Type B pancreatic cell (in vitro differentiated cells): Measurements from ENCODE around the gene PCGF1. TPM values are rescaled to one million over a fixed set of nuclear protein-coding genes. Genes with fewer than 3 reads are reported as not detected.
A peak's percentile ranks its signal among the peaks of the same experiment; 100 is the strongest.

Source experiments
- DNase-seq: peaks from one replicate; pipeline ENCODE4 v3.0.0; 2021; ENCODE audit warnings: mixed read lengths; ENCODE audit not compliant: unreplicated experiment; ENCODE audit errors: extremely low spot score
- H3K27ac Mint-ChIP-seq: 2 replicates; pipeline ENCODE4 v1.8.0; 2021; ENCODE audit warnings: mild to moderate bottlenecking, mixed read lengths
- H3K27me3 Mint-ChIP-seq: 2 replicates; pipeline ENCODE4 v1.8.0; 2021; ENCODE audit warnings: mixed read lengths
- H3K36me3 Mint-ChIP-seq: 2 replicates; pipeline ENCODE4 v1.8.0; 2021; ENCODE audit warnings: mixed read lengths
- H3K4me1 Mint-ChIP-seq: one replicate; pipeline ENCODE4 v1.8.0; 2021; ENCODE audit warnings: mixed read lengths; ENCODE audit not compliant: unreplicated experiment
- H3K4me3 Mint-ChIP-seq: 2 replicates; pipeline ENCODE4 v1.8.0; 2021; ENCODE audit warnings: mild to moderate bottlenecking, mixed read lengths
- H3K9me3 Mint-ChIP-seq: 2 replicates; pipeline ENCODE4 v1.8.0; 2021; ENCODE audit warnings: mixed read lengths
- CTCF ChIP-seq: fragments of 200-600 bp; sonication (generic); conservative IDR thresholded peaks from 2 replicates; pipeline ENCODE4 v1.5.0; 2021; ENCODE audit warnings: antibody characterized with exemption, mild to moderate bottlenecking
- total RNA-seq: library from RNA; stranded (reverse); gene quantifications from 2 replicates; pipeline ENCODE4 v1.2.1, GENCODE V29; 2021; ENCODE audit warnings: low replicate concordance

The PCGF1 gene
- total RNA-seq, 1 donor from 2014 or later = 30.1 TPM

DNA sequence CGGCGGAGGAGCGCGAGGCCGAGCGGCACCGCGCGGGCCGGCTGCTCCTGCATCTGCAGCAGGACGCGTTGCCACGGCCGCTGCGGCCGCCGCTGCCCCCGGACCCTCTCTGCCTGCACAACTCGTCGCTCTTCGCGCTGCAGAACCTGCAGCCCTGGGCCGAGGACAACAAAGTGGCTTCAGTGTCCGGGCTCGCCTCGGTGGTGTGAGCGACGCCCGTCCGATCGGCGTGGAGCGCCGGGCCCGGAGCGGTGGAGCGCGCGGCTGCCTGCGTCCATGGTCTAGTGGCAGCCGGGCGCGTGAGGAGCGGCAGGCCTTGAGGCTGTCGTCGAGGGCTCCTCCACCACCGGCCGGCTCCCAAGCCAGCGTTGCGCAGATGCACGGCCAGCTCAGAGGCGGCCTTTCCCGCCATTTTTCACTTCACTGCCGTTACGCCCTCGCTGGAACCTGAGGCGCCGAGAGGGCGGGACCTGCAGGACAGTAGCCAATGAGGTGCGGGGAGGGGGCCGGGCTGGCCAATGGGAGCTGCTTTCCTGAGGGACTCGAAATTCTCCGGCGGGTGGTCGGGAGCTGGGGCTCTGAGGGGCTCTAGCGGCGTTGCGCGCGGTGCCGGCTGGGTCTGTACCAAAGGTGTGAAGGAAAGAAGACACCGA lies 8.6 kb upstream of the PCGF1 start:
- Mint-ChIP-seq H3K27me3 (peaks cover 91% of the 10 kb centered on the region), H3K27ac (no peak overlapping the region), H3K4me1 (no peaks in the 10 kb centered on the region), H3K4me3 (no peak overlapping the region), H3K36me3 (peaks cover 3% of the 10 kb centered on the region), H3K9me3 (no peaks in the 10 kb centered on the region)
- TF ChIP-seq CTCF = no peak
- DNase-seq = no peak

DNA sequence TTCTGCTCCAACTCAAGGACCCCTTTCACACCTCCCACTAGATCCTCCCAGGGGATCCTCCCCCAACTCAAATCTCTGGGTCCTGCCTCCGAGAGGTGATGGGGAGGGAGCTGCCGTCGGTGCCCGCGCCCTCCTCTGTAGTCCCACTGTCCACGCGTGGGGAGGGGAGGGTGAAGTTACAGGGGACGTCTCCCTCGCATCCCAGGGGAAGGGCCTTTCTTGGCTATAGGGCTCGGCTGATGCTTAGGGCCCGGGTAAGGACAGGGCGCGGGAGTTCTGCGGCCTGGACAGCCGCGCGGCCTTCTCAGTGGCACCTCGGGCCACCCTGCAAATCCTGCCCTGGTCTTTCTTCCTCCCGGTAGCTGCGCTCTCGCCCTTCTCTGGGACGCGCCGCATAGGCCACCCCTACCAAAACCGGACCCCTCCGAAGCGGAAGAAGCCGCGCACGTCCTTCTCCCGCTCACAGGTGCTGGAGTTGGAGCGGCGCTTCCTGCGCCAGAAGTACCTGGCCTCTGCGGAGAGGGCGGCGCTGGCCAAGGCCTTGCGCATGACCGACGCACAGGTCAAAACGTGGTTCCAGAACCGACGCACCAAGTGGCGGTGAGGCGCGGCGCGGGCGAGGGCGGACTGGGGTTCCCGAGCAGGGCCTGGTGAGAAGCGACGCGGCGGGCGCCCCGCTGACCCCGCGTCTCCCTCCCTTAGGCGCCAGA lies 7.9 kb upstream of the PCGF1 start:
- H3K36me3 Mint-ChIP-seq = peaks cover 3% of the 10 kb centered on the region
- H3K4me1 Mint-ChIP-seq = no peaks in the 10 kb centered on the region
- TF ChIP-seq CTCF = no peak
- H3K27ac Mint-ChIP-seq = no peak overlapping the region
- H3K27me3 Mint-ChIP-seq = peaks cover 90% of the 10 kb centered on the region
- H3K4me3 Mint-ChIP-seq = peak overlapping the region; percentile 55
- DNase-seq = no peak
- no peaks in the 10 kb centered on the region for H3K9me3 Mint-ChIP-seq

DNA sequence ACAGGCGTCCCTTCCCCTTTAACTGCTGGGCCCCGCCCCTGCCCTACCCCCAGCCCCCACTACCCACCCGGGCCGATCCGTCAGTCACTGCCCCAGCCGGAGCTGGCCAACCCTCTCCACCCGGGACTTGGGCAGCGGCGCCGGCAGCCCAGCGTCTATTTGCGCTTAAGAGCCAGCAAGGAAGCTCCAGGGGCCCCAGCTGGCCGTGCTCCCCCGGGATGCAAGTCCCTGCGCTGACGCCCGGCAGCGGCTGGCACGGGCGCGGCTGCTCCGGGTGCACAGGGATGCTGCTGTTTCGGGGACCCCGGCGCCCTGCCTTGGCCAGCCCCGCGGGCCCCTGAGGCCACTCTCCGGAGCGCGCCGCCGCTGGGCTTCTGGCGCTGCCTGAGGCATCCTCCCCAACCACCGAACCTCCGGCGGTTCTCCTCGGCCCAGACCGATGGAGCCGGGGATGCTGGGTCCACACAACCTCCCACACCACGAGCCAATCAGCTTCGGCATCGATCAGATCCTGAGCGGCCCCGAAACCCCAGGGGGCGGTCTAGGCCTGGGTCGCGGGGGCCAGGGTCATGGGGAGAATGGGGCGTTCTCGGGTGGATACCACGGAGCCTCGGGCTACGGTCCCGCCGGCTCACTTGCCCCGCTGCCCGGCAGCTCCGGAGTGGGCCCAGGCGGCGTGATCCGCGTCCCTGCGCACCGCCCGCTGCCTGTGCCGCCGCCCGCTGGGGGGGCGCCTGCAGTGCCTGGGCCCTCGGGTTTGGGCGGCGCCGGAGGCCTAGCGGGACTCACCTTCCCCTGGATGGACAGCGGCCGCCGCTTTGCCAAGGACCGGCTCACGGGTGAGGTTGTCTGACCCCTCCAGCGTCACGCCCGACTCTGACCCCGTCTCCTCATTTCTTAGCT lies 7.1 kb upstream of the PCGF1 start, which contains the start of gene TLX2:
TSS of gene TLX2 (plus strand) at position 83 of the 903 bp plus-strand sequence. CDS start at position 440, 357 bp downstream.
- Mint-ChIP-seq H3K27me3 (peaks cover 90% of the 10 kb centered on the region), H3K4me3 (peak within 1 kb of the TSS; percentile 55), H3K9me3 (no peaks in the 10 kb centered on the region), H3K4me1 (no peaks in the 10 kb centered on the region), H3K36me3 (peaks cover 3% of the 10 kb centered on the region), H3K27ac (no peak within 1 kb of the TSS)
- no peak for TF ChIP-seq CTCF
- no peak for DNase-seq

DNA sequence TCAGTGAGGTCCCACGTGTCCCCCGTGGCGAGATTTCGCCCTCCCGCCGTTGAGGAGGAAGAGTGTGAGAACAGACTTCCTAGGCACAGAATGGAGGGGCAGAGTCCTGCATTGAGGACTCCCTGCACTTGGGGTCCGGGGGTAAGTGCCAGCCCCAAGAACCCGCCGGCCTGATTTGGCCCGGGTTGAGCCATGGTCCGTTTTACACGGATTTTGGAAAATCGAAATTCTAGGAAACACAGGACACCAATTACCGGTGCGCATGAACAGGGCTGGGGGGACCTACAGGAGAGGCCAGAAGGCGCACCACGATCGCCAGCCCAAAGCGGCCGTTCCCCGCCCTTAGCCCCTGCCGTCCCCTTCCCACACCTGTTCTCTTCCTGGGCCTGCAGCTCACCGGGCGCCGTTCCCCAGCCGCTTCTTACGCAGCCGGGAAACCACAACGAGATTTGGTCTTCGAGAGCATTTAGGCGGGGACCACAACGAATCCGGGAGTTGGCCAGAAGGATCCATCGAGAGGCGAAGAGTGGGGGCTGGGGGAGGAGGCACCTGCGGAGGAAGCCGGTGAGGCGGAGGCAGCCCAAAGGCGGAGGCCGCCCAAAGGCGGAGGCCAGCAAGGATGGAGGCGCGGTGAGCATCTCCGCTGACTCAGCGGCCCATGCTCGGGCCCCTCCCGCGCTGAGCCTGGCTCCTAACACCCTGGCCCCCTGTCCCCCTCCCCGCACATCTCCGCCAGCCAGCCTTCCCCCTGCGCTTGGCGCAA lies 6.3 kb upstream of the PCGF1 start:
- no peak for DNase-seq
- peak overlapping the region; percentile 34 for H3K4me3 Mint-ChIP-seq
- H3K9me3 Mint-ChIP-seq = no peaks in the 10 kb centered on the region
- peaks cover 1% of the 10 kb centered on the region for H3K4me1 Mint-ChIP-seq
- no peak for TF ChIP-seq CTCF
- H3K36me3 Mint-ChIP-seq = peaks cover 3% of the 10 kb centered on the region
- H3K27me3 Mint-ChIP-seq = peaks cover 85% of the 10 kb centered on the region
- no peak overlapping the region for H3K27ac Mint-ChIP-seq
